GM18517 (cell line): ENCODE data around the gene VPS13D.
"Not testable (repeated sequence)": the region's sequence is repeated elsewhere in the genome, so short reads cannot be mapped to it uniquely, and the experiment has no call there.

ENCODE experiments used
- ATAC-seq: cut with Tn5 transposase; IDR thresholded peaks from one replicate; pipeline ENCODE4 v1.9.1; 2021; ENCODE audit warnings: mild to moderate bottlenecking, moderate library complexity; ENCODE audit not compliant: unreplicated experiment

VPS13D gene

DNA sequence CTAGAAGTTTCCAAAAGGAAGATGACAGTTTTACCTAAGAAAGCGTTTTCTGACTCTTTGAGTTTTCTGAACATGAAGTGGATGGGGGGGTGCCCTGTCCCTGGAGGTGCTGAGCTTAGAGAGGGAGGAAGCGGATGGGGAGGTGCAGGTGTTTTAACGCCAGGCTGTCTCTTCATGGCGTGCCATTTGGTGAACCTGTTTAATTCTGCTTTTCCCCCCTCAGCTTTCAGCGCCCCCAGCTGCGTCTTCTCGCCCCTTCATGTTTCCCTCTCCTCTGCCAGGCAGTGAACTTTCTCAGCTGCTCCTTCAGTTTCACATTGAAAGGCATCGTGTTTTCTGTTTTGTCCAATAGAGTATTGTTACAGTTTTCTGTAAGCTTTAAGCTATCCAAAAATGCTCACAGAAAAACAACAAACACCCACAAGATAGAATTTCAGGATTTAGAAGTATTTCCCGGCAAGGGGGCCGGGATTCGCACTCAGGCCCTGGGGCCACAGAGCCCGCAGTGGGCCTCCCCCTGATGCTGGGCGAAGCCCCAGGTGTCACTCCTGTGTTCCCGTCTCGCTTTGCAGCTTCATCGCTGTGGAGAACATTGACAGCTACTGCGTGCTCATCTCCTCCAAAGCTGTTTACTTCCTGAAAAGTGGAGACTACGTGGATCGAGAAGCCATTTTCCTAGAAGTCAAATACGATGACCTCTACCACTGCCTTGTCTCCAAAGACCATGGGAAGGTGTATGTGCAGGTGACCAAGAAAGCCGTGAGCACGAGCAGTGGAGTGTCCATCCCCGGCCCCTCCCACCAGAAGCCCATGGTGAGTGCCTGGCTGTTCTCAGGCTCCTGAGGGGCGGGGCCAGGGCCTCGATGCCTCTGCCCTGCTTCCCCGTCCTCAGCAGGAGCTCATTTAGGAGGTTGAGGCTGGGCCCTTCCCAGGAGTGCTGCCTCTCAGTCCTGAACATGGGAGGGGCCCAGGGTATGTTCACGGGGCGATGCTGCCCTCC is 276.8 kb downstream of the VPS13D start:
- ATAC-seq, result no peak

DNA sequence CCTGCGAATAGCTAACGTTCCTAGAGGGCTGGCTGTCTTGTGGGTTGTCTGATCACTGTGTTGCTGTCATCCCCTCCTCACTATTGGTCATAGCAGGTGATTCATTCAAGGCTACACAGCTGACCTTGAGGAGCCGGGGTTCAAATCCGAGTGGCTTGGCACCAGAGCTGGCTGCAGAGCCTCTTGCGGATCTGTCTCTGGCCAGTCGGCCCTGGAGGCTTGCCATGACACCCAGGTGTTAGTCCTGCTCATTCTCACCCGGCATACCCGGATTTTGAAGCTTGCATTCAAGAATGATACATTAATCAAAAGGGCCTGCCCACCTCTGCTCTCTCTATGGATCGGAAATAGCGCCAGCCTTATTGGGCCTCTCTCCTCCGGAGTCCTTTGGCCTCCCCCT is 277.8 kb downstream of the VPS13D start:
- ATAC-seq, result no peak

DNA sequence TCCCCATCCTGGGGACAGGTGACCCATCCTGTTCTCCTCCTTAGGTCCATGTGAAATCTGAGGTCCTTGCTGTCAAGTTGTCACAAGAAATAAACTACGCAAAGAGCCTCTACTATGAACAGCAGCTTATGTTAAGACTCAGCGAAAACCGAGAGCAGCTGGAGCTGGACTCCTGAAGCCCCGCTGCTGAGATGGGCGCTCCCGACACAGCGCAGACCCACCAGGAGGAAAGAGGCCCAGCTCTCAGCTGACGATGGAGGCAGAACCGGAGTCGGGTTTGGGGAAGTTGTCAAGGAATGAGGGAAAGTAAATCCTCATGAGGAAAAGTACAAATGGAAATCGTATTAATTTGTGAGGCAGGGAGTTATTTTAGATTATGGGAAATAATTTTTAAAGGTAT is 279.0 kb downstream of the VPS13D start:
- no peak for ATAC-seq

DNA sequence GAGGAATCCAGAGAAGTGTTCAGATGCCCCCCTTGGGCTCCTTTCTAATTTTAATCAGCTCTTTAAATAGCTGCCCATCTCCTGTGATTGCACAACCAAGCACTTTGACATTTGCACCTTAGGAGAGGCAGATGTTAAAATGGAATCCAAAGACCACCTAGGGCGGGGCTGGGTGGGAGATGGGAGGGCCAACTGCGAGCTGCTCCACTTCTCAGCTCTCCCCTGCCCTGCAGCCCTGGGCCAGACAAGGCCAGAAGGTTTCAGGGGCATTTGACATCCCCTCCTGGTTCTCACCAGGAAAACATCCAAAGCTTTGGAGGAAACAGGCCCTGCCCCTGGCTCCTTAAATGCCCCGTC is 281.3 kb downstream of the VPS13D start:
- no peak for ATAC-seq

DNA sequence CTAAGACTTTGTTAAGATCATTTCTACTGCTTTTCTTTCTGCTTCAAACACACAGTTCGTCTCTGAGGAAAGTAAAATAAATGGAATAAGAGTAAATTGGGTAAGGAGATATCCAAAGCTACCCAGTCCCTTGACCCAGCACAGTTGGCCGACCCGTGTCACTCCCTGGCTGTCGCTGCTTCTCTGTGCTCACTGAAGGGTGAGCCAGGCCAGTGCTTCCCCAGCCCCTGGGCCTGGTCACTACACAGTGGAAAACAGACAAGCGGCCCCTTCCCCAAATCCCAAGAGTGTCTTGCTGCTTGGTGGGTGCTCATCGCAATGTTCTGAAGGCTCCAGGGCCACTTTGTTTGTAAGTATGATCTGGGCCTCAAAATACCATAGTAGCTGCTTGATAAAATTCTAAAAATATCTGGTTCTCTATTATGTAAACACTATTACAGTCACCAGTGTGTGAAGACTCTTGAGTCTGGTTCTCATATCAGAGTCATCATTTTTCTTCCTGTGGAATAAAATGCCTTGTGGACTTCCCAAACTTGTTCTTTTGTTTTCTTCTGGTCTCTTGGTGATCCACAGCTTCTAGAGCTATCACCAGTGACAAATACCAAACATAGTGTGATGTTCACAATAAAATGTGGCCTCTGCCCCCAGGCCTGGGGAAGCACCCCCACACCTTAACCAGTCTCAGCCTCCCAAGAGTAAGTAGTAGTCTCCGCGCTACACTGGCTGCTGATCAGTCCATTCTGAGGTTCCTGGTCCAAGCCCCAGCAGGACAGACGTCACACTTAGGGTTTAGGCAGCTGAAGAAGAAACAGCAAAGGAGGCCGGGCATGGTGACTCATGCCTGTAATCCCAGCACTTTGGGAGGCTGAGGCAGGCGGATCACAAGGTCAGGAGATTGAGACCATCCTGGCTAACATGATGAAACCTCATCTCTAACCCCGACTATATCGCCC is 282.0 kb downstream of the VPS13D start:
- ATAC-seq, result no peak

DNA sequence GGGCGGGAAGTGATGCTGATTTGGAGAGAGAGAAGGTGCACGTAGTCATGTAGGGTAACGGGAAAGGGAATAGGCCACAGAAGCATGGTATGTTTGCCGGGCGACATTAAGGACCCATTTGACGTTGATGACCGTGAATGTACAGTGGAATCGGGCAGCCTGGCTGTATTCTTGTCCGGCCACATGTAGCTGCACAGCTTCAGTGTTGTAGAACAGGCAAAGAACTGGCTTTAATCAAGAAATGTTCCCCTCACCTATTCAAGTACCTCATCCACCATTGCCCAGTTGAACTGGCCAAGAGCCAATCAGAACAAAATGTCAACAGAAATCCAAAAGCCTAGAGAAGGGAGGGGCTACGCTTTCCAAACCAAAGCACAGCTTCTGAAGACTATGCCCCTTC is 283.4 kb downstream of the VPS13D start:
- ATAC-seq, result no peak

DNA sequence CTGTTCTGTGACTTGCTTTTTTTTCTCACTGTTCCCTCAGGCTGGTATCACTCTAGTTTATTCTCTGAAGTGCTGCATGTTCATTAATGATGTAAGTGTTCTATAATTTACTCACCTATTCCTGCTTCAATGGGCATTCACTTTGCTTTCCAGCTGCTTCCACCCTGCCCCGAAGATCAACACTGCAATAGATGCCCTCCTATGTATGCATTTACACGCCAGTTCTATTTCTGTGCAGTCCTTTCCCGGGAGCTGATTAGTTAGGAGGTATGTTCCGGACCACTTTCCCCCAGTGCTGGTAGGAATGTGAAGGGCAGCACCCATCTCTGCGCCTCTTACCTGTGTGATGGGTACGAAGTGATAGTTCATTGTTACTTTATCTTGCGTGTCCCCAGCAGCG is 284.8 kb downstream of the VPS13D start:
- no peak for ATAC-seq

DNA sequence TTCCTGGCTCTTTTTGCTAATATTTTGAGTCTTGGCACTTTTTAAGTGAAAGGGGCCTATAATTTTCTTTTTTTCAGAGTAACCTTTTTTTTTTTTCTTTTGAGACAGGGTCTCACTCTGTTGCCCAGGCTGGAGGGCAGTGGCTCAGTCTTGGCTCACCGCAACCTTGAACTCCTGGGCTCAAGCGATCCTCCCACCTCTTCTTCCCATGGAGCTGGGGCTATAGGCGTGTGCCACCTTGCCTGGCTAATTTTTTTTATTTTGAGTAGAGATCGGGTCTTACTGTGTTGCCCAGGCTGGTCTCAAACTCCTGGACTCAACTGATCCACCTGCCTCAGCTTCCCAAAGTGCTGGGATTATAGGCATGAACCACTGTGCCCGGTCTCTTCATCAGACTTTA is 285.4 kb downstream of the VPS13D start:
- no peak for ATAC-seq

DNA sequence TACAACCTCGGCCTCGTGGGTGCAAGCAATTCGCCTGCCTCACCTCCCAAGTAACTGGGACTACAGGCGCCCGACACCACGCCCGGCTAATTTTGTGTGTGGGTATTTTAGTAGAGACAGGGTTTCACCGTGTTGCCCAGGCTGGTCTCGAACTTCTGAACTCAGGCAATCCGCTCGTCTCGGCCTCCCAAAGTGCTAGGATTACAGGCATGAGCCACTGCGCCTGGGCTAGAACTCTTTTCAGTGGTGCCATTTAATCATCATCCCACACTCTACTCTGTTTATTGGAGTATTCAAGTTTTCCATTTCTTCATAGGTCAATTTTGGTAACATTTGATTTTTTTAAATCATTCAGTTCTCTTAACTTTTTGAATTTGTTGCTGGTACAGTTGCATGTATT is 286.9 kb downstream of the VPS13D start:
- ATAC-seq, result no peak

DNA sequence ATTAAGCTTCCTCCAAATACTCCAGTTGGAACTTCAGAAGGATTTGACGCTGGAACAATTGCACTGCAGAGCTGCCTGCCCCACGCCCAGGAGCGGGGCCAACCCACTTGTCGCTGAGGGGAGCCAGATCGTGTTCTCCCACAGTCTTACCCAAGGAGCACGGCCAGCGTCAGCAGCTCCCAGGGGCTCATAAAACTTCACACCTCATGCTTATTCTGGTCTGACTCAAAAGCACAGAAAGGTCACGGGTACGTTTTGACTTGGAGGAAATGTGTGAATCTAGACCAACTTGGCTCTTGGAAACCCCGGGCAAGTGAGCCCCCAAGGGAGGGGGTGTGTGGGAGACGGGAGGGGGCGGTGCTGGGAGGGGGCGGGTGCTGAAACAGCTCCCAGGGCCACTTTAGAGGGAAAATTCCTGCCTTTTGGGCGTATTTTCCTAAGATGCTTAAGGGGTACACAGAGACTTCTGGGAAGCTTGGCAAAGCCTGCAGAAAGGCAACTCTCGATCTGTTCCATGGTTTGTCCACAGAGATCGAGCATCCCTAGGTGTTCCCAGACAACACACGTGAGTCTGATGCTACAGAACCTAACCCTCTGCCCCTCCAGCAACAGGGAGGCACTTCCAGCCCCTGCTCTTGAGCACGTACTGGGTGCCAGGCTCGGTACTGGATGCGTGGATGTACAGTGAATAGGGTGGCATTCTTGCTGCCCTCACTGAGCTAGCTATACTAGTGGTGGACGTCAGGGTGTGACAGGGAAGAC is 289.3 kb downstream of the VPS13D start:
- no peak for ATAC-seq

DNA sequence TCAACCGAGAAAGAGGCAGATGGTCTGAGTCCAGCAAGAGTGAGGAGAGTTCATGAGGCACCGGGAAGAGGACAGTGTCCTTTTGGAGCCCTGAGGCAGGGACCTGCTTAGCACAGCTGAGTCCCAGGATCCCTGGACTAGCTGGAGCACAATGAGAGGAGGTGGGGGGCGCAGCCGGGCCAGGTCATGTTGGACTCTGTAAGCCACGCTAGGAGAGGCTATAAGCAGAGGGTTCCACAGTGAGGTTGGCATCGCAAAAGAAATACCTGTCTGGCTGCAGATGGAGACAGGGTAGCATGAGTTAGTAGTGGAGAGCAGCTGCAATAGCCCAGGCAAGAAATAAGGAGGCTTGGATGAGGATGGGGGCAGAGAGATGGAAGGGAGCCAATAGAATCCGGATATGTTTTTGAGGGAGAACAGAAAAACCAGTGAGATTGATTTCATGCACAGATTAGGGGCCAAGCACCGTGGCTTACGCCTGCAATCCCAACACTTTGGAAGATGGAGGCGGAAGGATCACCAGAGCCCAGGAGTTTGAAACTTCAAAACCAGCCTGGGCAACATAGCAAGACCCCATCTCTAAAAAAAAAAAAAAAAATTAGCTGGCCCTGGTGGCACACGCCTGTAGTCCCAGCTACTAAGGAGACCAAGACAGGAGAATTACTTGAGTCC is 290.0 kb downstream of the VPS13D start:
- ATAC-seq, result no peak

DNA sequence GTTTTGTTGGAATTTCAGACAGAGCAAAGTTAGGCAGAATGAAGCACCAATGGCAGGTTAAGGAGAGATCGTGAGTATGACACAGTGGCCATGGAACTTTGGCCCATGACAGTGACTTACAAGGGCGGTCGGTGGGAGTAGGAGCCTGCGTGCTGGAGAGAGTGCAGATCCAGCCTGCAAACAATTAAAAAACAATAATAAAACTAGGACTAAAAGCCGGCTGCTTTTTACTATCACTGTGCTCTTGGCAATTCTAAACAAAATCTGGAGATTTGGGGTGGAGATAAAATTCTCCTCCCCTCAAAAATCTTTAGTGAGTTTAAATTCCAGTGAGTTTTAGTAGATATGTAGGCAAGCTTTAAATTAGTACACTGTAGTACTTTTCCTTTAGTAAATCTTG is 291.3 kb downstream of the VPS13D start:
- ATAC-seq, result no peak

DNA sequence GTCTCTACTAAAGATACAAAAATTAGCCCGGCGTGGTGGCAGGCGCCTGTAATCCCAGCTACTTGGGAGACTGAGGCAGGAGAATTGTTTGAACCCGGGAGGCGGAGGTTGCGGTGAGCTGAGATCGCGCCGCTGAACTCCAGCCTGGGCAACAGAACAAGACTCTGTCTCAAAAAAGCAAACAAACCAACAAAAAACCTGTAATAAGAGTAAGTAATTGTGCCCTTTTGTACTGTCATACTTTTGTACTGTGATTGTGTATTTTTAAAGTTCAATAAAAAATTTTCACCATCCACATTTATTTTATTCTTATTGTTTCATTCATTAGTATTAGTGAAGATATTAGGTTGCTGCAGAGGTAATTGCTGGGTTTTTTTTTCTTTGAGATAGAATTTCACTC is 292.9 kb downstream of the VPS13D start:
- not testable (repeated sequence) for ATAC-seq

DNA sequence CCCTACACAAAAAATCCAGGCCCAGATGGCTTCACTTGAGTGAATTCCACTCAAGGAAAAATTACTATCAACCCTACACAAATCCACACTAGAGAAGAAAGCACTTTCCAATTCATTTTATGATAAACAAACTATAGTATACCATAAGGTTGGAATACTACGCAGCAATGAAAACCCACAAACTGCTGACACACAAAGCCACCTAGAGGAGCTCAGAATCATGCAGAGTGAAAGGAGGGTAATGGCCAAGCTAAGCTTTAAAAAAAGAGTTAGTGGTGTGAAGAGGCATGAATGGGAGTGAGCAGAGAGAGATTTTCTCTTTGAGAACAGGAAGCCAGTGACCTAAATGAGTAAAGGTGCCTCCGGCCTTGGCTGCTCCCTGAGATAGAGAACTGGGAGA is 294.4 kb downstream of the VPS13D start:
- no peak for ATAC-seq

DNA sequence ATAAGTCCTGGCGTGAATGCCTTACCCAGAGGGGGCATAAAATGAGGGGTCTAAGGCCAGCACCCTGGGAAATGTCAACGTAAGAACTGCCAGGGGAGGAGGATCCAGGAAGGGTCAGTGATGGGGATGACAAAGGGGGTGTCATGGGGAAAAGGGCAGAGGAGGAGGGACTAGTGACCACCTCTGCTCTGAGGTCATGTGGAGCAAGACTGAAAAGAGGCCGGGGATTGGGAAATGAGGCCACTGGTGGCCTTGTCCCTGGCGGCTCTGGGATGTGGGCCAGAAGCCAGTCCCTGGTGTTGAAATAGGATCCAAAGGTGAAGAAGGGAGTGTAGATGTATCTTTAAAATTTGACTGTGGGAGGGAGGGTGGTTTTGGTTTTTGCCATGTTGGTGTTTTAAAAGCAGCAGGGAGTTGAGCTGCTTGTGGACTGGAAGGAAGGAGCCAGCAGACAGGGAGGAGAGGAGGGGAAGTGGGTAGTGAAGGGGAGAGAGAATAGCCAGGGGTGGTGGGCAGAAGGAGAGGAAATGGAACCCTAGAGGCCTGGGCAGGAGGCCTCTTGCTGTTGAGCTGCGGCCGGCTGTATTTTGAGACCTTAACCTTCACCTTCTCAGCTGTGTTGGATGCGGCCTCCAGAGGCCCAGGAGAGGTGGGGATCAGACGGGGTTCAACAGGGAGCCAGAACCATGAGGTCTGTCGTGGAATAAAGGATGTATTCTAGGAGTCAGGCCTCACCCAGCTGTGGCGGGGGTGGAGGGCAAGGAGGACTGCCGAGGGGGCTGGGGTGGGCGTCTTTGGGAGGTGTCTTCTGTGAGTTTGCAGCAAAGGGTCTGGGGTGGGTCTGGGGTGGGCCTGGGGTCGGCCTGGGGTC is 295.7 kb downstream of the VPS13D start:
- no peak for ATAC-seq

DNA sequence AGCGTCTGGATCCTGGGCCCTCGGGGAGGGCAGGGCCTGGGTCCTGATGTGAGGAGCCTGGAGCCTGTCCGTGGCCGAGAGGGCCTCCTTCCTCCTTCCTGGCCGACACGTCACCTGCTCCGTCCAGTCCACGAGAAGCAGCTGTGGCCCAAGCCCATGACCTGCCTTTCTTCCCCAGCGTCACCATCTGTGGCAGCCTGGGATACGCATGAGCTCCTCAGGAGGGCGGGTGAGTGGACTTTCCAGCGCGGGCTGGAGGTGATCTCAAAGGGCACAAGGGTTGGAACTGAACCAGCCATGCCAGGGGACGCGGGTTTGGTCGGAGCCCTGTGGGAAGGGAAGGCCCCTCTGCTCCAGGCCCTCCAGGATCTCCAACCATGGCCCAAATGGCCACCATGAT is 297.7 kb downstream of the VPS13D start:
- no peak for ATAC-seq

DNA sequence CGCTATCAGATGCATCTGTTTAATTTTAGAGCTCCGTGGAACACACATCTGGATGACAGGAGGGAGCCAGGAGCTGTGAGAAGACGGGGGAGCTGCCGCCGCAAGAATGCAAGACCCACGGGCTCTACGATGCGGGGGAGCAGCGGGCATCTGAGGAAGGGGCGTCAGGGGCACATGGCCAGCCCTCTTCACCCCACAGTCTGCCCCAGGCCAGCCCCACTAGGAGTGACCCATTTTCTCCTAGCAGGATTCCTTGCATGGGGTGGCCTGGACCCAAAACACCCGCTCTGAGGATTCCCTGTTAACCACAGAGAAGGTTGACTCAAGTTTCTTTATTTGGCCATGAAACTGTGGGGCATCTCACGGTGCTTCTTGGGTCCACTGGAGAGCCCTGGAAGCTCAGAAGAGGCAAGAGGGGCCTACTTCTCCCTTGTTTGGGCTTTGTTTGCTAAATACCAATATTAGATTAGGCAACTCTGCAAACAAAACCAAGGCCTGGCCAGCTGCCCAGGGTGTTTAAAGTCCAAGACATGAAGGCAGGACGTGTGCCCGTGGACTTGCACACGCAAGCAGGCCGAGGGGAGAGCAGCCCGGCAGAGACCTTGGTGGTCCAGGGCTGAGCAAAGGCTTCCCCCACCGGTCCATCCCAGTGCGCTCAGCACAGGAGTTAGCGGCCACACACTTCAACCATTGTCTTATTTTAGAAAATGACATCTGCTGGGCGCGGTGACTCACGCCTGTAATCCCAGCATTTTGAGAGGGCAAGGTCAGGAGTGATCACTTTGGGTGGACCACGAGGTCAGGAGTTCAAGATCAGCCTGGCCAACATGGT is 298.4 kb downstream of the VPS13D start:
- no peak for ATAC-seq

DNA sequence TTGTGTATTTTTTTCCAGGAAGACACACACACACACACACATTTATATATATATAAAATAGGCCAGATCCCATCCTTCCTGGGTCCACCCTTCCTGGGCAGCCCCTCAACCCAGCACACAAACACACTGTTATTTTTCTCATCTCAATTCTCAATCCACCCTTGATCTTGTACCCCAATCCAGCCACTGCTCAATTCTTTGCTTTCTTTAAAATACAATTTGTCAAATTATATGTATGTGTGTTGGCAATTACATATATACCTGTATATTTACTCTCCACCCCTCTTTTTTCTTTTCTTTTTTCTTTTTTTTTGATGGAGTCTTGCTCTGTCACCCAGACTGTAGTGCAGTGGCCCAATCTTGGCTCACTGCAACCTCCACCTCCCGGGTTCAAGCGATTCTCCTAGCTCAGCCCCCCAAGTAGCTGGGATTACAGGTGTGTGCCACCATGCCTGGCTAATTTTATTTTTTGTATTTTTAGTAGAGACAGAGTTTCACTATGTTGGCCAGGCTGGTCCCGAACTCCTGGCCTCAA is 299.9 kb downstream of the VPS13D start:
- ATAC-seq, result no peak
